ENCODE data around the gene SLC12A7.
"Not testable (repeated sequence)": the region's sequence is repeated elsewhere in the genome, so short reads cannot be mapped to it uniquely, and the experiment has no call there.

SLC12A7 gene

GRCh38 chr5:1095990-1096363 is 15.9 kb downstream of the SLC12A7 start:
- DNase-seq (ENCODE audit: low spot score): no peak

GRCh38 chr5:1095302-1095989 is 16.4 kb downstream of the SLC12A7 start:
- no peak for DNase-seq (ENCODE audit: low spot score)

- no peak for DNase-seq (ENCODE audit: low spot score)
Measured at GRCh38 chr5:1094670-1095190, 17.1 kb downstream of the SLC12A7 start.

- DNase-seq (ENCODE audit: low spot score): no peak
Measured at GRCh38 chr5:1093361-1093760, 18.5 kb downstream of the SLC12A7 start.

- no peak for DNase-seq (ENCODE audit: low spot score)
Measured at GRCh38 chr5:1092122-1092521, 19.7 kb downstream of the SLC12A7 start.

- no peak for DNase-seq (ENCODE audit: low spot score)
Measured at GRCh38 chr5:1091632-1092031, 20.2 kb downstream of the SLC12A7 start.

- no peak for DNase-seq (ENCODE audit: low spot score)
Measured at GRCh38 chr5:1090538-1090937, 21.3 kb downstream of the SLC12A7 start.

GRCh38 chr5:1089621-1090040 is 22.2 kb downstream of the SLC12A7 start:
- DNase-seq (ENCODE audit: low spot score): no peak

- no peak for DNase-seq (ENCODE audit: low spot score)
Measured at GRCh38 chr5:1089146-1089545, 22.7 kb downstream of the SLC12A7 start.

GRCh38 chr5:1088726-1089125 is 23.1 kb downstream of the SLC12A7 start:
- DNase-seq (ENCODE audit: low spot score): no peak

- DNase-seq (ENCODE audit: low spot score): no peak
Measured at GRCh38 chr5:1088031-1088430, 23.8 kb downstream of the SLC12A7 start.

- DNase-seq (ENCODE audit: low spot score): no peak
Measured at GRCh38 chr5:1087428-1087827, 24.4 kb downstream of the SLC12A7 start.

- DNase-seq (ENCODE audit: low spot score): no peak
Measured at GRCh38 chr5:1086871-1087270, 25.0 kb downstream of the SLC12A7 start.

- DNase-seq (ENCODE audit: low spot score): no peak
Measured at GRCh38 chr5:1086137-1086536, 25.7 kb downstream of the SLC12A7 start.

GRCh38 chr5:1085391-1085790 is 26.5 kb downstream of the SLC12A7 start:
- no peak for DNase-seq (ENCODE audit: low spot score)

GRCh38 chr5:1083823-1084605 is 27.8 kb downstream of the SLC12A7 start:
- DNase-seq (ENCODE audit: low spot score): no peak

GRCh38 chr5:1083026-1083425 is 28.8 kb downstream of the SLC12A7 start:
- DNase-seq (ENCODE audit: low spot score): not testable (repeated sequence)

GRCh38 chr5:1081519-1081918 is 30.3 kb downstream of the SLC12A7 start:
- no peak for DNase-seq (ENCODE audit: low spot score)

- no peak for DNase-seq (ENCODE audit: low spot score)
Measured at GRCh38 chr5:1080432-1080831, 31.4 kb downstream of the SLC12A7 start.

- no peak for DNase-seq (ENCODE audit: low spot score)
Measured at GRCh38 chr5:1079961-1080360, 31.9 kb downstream of the SLC12A7 start.

GRCh38 chr5:1079486-1079885 is 32.4 kb downstream of the SLC12A7 start:
- DNase-seq (ENCODE audit: low spot score): no peak

- DNase-seq (ENCODE audit: low spot score): no peak
Measured at GRCh38 chr5:1078851-1079250, 33.0 kb downstream of the SLC12A7 start.

- no peak for DNase-seq (ENCODE audit: low spot score)
Measured at GRCh38 chr5:1078206-1078605, 33.7 kb downstream of the SLC12A7 start.

Measured in putamen (tissue), 1 donor.